NB4 (cell line): Measurements from ENCODE around the gene CACNA1B.

Experiments
- CTCF ChIP-seq: IDR thresholded peaks from one replicate; pipeline ENCODE4 v1.5.1; 2012; ENCODE audit warnings: low read depth, low read length
- MYC ChIP-seq: IDR thresholded peaks from 2 replicates; pipeline ENCODE4 v1.6.1; 2011; ENCODE audit warnings: low read depth, low read length
- POLR2A ChIP-seq: IDR thresholded peaks from 2 replicates; pipeline ENCODE4 v1.6.1; 2011; ENCODE audit warnings: mild to moderate bottlenecking; ENCODE audit not compliant: insufficient read length; ENCODE audit errors: extremely low read depth

- peak; percentile 7 for TF ChIP-seq CTCF
- TF ChIP-seq POLR2A, result no peak
- TF ChIP-seq MYC, result no peak
Measured at GRCh38 chr9:138066049-138066448, 188.5 kb downstream of the CACNA1B start.
